AG04449 (cell line): ENCODE measurements around the gene FAM222A.

Experiments used
- CTCF ChIA-PET: fragments of 350-600 bp; formaldehyde crosslinking; extraction: SDS; loops from one replicate; lab custom pipeline; 2021; ENCODE audit warnings: antibody characterized with exemption; lab: Yijun Ruan, JAX
- POLR2A ChIA-PET: fragments of 400-600, 350-600 bp; formaldehyde crosslinking; extraction: SDS; loops from one replicate; lab custom pipeline; 2020; ENCODE audit warnings: antibody characterized with exemption, inconsistent platforms; lab: Yijun Ruan, JAX
- DNase-seq: peaks from one replicate; pipeline ENCODE4 v3.0.0-alpha.2; 2010; ENCODE audit warnings: low read depth, low spot score
- H3K4me3 ChIP-seq: 2 replicates; pipeline ENCODE4 v1.5.1; 2011; ENCODE audit warnings: low read depth, mild to moderate bottlenecking, control low read depth, low read length
- TF ChIP-seq, protein P1 (sequence below): IDR thresholded peaks from one replicate; pipeline ENCODE4 v1.5.1; 2011; ENCODE audit warnings: mild to moderate bottlenecking, moderate library complexity, low read length, control low read depth, inconsistent platforms; ENCODE audit not compliant: insufficient read depth; ENCODE audit errors: missing control alignments

The FAM222A gene

DNA sequence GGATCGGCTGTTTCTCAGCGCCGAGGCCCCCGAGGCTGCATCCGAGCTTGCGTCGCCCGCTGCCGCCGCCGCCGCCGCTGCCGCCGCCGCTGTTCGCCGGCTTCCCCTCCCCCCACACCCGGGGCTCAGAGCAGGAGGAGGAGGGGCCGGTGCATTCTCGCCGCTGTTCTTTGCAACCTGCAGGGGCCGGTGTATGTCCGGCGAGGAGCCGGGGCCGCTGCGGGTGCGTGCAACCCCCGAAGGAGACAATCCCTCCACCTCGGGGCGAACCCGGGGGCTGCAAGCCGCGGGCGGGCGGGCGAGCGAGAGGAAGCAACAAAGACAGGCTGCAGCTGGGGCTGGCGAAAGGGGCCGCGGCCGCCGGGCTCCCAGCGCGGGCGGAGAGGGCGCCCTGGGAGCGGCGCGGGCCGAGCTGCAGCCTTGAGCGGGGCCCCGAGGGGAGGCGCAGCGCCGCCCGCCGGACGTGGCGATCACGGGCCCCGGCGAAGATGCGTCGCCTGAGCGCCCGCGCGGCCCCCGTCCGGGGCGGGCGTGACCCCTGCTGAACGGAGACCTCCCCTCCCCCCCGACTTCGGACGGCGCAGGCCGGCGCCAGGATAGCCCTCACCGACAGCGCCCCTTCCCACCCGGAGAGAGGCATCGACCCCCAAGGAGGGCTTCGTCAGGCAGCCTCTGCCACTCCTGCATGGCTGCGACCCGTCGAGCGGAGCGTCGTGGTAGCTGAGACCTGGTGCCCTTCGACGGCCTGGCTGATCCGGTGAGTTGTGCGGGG is 702 bp downstream of the FAM222A start:
- H3K4me3 ChIP-seq = peak overlapping the region; percentile 59
- ChIA-PET CTCF (interaction anchor here (0.9 to 5.6 kb wide), 5 partner anchors 28 to 195 kb away, joined by 3 to 23 read pairs (median 3); no protein-coding TSS in a partner anchor), POLR2A (no interaction called here)
- TF ChIP-seq, protein P1, sequence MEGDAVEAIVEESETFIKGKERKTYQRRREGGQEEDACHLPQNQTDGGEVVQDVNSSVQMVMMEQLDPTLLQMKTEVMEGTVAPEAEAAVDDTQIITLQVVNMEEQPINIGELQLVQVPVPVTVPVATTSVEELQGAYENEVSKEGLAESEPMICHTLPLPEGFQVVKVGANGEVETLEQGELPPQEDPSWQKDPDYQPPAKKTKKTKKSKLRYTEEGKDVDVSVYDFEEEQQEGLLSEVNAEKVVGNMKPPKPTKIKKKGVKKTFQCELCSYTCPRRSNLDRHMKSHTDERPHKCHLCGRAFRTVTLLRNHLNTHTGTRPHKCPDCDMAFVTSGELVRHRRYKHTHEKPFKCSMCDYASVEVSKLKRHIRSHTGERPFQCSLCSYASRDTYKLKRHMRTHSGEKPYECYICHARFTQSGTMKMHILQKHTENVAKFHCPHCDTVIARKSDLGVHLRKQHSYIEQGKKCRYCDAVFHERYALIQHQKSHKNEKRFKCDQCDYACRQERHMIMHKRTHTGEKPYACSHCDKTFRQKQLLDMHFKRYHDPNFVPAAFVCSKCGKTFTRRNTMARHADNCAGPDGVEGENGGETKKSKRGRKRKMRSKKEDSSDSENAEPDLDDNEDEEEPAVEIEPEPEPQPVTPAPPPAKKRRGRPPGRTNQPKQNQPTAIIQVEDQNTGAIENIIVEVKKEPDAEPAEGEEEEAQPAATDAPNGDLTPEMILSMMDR = peak; percentile 9
- no peak for DNase-seq

DNA sequence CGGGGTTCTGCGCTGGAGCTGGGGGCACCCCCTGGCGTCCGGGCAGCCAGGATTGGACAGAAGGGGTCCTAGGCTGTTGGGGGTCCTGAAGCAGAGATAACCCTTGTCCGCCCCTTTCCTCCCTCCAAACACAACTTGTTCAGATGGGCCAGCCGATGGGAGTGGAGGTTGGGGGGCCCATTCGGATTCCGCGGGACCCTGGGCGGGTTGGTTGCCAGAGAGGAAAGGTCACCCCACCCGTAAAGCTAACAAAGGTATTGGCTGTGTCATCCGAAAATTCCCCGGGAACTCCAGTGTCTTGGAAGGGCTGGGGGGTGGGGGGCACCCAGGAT is 1.3 kb downstream of the FAM222A start:
- ChIA-PET POLR2A (no interaction called here), CTCF (interaction anchor here (0.9 to 5.6 kb wide), 5 partner anchors 29 to 196 kb away, joined by 3 to 23 read pairs (median 3); no protein-coding TSS in a partner anchor)
- peak overlapping the region; percentile 59 for H3K4me3 ChIP-seq
- no peak for DNase-seq
- TF ChIP-seq, protein P1 = no peak

DNA sequence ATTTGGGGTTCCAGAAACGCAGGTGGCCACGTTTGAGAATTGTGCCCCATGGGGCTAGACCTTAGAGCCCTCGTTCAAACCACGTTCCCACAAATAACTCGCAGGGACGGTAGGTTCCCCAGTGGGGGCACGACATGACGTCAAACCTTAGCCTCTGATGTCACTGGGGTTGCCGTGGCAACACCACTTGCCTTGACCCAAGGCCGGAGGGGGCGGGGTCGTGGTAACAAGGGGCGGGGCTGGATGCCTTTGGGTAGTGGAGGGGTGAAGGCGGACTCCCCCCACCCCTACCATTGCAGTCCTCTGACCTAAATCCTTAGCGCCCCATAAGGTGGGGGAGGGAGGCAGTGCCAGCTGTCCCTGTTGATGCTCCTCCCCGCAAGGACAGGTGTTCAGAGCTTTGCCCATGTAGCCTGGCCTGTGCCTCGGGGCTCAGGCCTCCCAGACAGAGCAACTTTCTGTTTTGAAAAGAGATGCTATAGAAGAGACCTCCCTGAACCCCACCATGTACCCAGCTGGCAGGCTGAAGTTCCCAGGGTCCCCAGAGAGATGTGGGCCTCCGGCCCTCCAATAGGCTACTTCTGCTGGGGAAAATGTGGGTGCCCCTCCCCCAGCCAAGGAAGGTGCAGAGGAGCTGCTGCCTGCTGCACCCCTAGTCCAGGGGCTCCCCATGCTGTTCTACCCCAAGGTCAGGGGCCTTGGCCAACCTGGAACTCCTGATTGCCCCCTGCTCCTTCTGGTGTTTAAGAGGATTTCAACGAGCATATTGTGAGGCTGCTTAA is 1.9 kb downstream of the FAM222A start:
- no peak overlapping the region for H3K4me3 ChIP-seq
- CTCF ChIA-PET = interaction anchor here (1.0 to 5.6 kb wide), 4 partner anchors 29 to 123 kb away, joined by 3 to 23 read pairs (median 4); no protein-coding TSS in a partner anchor
- DNase-seq = no peak

GRCh38 chr12:109716092-109716479 is 2.5 kb downstream of the FAM222A start:
- no peak overlapping the region for H3K4me3 ChIP-seq
- ChIA-PET CTCF (interaction anchor here (2.1 to 5.6 kb wide), 2 partner anchors 60 to 118 kb away, joined by 5 to 23 read pairs; no protein-coding TSS in a partner anchor), POLR2A (interaction anchor here (0.5 kb wide), 1 partner anchor 541 kb away, joined by 3 read pairs; no protein-coding TSS in a partner anchor)
- TF ChIP-seq, protein P1 = no peak
- no peak for DNase-seq

More for the DNA sequence above, 1.9 kb downstream of the FAM222A start:
- POLR2A ChIA-PET = no interaction called here
- TF ChIP-seq, protein P1 = no peak

GRCh38 chr12:109716512-109717389 is 3.1 kb downstream of the FAM222A start:
- H3K4me3 ChIP-seq = no peak overlapping the region
- DNase-seq = no peak
- POLR2A ChIA-PET = interaction anchor here (0.5 kb wide), 1 partner anchor 541 kb away, joined by 3 read pairs; no protein-coding TSS in a partner anchor
- CTCF ChIA-PET = interaction anchor here (2.1 to 5.6 kb wide), 2 partner anchors 59 to 118 kb away, joined by 5 to 23 read pairs; no protein-coding TSS in a partner anchor
- TF ChIP-seq, protein P1 = no peak
